HG03066 (cell line): Measurements from ENCODE around the gene WAS.
"Not testable (repeated sequence)": the region's sequence is repeated elsewhere in the genome, so short reads cannot be mapped to it uniquely, and the experiment has no call there.

Source experiments
- ATAC-seq: cut with Tn5 transposase; IDR thresholded peaks from one replicate; pipeline ENCODE4 v1.9.1; 2021; ENCODE audit warnings: low read depth; ENCODE audit not compliant: unreplicated experiment

Gene WAS

DNA sequence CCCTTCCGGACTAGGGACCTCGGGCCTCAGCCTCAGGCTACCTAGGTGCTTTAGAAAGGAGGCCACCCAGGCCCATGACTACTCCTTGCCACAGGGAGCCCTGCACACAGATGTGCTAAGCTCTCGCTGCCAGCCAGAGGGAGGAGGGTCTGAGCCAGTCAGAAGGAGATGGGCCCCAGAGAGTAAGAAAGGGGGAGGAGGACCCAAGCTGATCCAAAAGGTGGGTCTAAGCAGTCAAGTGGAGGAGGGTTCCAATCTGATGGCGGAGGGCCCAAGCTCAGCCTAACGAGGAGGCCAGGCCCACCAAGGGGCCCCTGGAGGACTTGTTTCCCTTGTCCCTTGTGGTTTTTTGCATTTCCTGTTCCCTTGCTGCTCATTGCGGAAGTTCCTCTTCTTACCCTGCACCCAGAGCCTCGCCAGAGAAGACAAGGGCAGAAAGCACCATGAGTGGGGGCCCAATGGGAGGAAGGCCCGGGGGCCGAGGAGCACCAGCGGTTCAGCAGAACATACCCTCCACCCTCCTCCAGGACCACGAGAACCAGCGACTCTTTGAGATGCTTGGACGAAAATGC, at the start of gene WAS:
TSS of gene WAS (plus strand) at position 389 of the 572 bp plus-strand sequence. CDS start at position 444, 55 bp downstream.
- peak; percentile 88 for ATAC-seq

GRCh38 chrX:48636301-48636700, 47.3 kb upstream of the WAS start:
- no peak for ATAC-seq

GRCh38 chrX:48636776-48637175, 46.8 kb upstream of the WAS start:
- no peak for ATAC-seq

DNA sequence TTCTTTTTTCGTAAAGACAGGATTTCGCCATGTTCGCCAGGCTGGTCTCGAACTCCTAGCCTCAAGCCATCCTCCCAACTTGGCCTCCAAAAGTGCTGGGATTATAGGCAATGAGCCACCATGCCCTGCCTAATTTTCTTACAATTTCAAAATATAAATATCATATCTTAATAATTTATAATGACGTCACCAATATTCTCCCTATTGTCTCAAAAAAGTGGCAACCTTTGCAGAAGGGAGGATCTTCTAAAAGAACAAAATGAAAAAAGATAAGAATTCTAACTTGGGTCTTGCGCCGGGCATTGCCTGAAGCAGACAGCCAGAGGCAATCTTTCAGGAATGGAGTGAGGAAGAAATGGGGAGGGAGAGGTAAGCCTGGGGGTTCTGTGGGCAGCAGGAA, 37.9 kb upstream of the WAS start:
- ATAC-seq = no peak

DNA sequence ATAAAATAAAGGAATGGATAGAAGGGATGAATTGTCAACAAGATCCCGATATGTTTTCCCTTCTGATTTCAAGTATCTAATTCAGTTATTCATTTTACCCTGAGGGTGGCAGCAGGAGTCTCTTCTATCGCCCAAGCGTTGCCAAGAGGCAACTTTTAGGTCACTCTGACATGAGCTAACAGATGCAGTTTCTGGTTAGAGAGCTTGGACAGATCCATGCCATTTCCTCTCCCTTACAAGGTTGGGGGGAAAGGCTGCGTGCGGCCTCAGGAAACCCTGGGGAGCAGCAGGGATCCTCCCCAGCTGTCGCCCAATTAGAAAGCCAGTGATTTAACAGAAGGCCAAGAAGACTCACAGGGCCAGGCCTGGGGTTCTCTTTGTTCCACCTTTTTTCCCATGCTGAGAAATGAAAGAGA, 35.3 kb upstream of the WAS start:
- no peak for ATAC-seq

DNA sequence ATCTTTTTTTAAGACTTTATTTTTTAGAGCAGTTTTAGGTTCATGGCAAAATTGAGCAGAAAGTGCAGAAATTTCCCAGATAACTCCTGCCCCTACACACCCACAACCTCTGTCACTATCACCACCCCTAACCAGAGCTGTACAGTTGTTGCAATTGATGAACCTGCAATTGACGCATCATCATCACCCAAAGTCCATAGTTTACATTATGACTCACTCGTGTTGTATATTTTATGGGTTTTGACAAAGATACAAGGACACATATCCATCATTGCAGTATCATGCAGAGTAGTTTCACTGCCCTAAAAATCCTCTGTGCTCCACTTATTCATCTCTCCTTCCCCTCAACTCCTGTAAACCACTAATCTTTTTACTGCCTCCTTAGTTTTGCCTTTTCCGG, 34.5 kb upstream of the WAS start:
- ATAC-seq = no peak

- not testable (repeated sequence) for ATAC-seq
These were observed 31.5 kb upstream of the WAS start for GRCh38 chrX:48652055-48652579.

DNA sequence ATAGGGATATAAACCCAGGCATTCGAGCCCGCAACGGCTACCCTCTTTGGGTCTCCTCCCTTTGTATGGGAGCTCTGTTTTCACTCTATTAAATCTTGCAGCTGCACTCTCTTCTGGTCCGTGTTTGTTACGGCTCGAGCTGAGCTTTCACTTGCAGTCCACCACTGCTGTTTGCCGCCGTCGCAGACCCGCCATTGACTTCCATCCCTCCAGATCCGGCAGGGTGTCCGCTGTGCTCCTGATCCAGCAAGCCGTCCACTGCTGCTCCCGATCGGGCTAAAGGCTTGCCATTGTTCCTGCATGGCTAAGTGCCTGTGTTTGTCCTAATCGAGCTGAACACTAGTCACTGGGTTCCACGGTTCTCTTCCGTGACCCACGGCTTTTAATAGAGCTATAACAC, 28.9 kb upstream of the WAS start:
- not testable (repeated sequence) for ATAC-seq

GRCh38 chrX:48659686-48660085, 23.9 kb upstream of the WAS start:
- ATAC-seq = not testable (repeated sequence)

DNA sequence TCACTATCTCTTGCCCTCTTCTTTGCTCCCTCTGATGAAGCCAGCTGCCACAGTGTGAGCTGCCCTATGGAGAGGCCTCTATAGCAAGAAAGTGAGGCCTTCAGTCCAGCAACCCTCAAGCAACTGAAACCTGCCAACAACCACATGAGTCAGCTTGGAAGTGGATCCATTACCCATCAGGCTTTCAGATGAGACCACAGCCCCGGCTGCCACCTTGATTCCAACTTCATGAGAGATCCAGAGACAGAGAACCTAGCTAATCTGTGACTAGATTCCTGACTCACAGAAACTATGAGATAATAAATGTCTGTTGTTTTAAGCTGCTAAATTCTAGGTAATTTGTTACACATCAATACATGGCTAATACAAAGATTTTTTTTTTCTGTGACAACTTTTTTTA, 20.4 kb upstream of the WAS start:
- no peak for ATAC-seq

DNA sequence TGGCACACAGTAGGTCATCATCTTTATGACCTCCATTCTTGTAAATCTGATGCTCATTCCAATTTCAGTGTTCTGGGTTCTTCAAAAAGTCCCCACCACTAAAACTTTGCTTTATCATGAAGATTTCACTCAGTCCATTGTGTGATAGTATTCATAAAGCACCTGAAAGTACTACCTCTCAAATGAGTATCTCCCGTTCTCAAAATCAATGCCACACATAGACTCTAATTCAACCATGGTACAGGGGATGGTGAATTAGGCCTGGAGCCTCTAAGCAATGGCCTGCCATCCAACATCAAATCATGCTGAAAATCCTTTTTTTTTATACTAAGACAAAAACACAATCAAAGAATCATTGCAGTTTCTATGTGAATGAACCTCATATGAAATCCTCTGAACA, 19.4 kb upstream of the WAS start:
- ATAC-seq = no peak

DNA sequence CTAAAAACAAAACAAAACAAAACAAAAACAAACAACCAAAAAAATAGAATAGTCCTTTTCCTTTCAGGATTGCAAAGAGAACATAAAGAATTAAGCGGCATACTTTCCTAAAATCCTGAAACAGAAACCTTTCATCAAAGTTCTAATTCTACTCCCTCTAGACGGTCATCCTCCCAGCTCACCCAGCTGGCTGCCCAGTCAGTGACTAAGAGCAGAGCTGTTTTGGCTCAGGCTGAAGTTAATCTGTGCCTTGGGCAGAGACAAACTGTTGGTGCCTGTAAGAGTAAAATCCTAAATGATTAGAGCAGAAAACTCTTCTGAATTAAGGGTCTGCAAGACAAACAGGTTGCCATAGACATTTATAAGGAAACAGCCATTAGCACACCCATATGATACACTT, 17.6 kb upstream of the WAS start:
- no peak for ATAC-seq

DNA sequence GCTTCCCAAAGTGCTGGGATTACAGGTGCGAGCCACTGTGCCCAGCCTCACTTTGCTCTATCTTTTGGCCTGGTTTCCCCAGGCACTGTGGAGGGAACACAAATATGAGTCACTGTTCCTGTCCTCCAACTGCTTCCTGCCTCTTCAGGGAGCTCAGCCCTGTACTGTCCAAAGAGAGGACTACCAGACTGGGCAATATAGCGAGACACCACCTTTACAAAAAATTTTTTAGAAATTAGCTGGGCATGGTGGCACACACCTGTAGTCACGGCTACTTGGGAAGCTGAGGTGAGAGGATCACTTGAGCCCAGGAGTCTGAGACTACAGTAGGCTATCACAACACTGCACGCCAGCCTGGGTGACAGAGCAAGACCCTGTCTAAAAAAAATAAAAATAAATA, 16.9 kb upstream of the WAS start:
- ATAC-seq = no peak

- no peak for ATAC-seq
These were observed 16.1 kb upstream of the WAS start for GRCh38 chrX:48667509-48667908.

DNA sequence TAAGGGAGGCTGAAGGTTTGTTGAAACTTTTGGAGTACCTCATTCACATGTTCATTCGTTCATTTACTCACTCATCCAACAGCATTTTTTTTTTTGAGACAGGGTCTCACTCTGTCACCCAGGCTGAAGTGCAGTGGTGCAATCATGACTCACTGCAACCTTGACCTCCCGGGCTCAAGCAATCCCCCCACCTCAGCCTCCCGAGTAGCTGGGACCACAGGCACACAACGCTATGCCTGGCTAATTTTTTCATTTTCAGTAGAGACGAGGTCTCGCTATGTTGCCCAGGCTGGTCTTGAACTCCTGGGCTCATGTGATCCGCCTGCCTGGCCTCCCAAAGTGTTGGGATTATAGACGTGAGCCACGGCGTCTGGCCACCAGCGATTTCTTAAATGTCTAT, 15.4 kb upstream of the WAS start:
- ATAC-seq = not testable (repeated sequence)

GRCh38 chrX:48676106-48676892, 7.3 kb upstream of the WAS start:
- ATAC-seq = peak; percentile 89

DNA sequence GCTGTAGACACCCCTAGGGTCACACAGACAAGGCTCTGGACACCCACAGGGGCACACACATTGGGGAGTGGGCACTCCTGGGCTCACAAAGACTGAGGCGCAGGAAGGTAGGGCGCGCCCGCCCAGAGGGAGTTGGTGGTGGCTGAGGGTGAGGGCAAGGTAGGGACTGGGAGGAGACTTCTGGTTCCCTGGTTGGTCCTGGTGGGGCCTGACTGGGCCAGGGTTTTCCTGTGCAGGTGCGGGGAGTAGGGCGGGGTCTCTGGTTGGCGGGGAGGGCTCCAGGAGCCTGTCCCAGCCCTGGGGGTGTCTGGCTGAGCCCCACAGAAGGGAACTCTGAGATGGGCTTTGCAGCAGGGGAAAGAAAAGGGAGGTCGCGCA, 6.7 kb upstream of the WAS start:
- peak; percentile 17 for ATAC-seq

DNA sequence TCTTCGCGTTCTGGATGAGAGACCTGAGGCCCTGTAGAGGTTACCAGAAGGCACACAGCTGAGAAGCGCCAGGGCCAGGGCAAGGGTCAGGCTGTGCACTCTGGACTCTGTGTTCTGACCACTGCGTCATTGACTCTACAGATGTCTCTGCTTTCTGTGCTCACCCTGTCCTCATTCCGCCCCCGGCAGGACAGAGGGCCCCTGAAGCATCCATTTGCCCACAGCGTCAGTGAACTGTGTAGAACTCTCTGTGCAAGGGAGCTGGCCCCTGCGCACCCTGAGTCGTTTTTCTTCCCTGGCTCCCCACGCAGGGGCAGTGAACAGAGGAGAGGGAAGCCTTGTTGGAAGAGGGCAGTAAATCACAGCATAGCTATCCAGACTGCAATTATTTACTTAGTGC, 6.1 kb upstream of the WAS start:
- ATAC-seq = no peak

GRCh38 chrX:48680467-48680866, 3.1 kb upstream of the WAS start:
- ATAC-seq = not testable (repeated sequence)

- ATAC-seq = not testable (repeated sequence)
These were observed 2.7 kb upstream of the WAS start for GRCh38 chrX:48680925-48681324.

DNA sequence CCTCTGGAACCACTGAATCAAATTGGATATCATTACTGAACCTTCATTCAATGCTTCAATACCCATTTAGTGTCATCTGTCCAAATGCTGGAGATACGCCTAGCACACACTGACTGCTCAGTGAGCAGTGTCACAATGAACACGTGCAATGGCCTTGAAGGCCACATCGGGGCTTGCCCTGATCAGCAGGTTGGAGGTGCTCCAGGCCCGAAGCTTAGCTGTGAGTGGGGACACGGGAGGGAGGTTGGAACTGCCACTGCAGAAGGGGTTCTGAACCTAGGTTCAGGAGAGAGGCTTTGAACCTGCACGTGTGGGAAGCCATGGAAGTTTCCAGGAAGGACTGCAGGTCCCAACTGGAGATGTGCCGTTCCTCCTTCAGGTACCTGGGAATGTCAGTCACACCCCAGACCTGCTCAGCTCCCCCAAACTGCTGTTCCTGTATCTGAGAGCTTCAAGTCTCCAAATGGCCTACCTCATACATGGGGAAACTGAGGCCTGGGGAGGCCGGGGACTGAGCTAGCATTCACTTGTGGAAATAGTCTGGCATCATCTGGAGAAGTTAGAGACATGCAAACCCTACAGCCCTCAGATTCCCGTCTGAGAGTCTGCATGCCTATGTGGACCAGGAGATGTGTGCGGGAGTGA, 1.9 kb upstream of the WAS start:
- ATAC-seq = no peak

GRCh38 chrX:48682795-48683194, 804 bp upstream of the WAS start:
- not testable (repeated sequence) for ATAC-seq
